ENCODE measurements around the gene SCT.
"Not testable (repeated sequence)": the region's sequence is repeated elsewhere in the genome, so short reads cannot be mapped to it uniquely, and the experiment has no call there.

The SCT gene

GRCh38 chr11:655036-655726 lies 28.2 kb upstream of the SCT start:
- in situ Hi-C loops (cut with HindIII; ENCODE audit: low sequenced_read_pairs): loop anchor here (25.0 kb wide), 1 partner anchor 107 kb away; no protein-coding TSS in a partner anchor
- DNase-seq (ENCODE audit: low read depth): no peak
- no peak overlapping the region for H3K4me3 ChIP-seq (ENCODE audit: low read depth, low read length)
- no peak for TF ChIP-seq CTCF (IDR thresholded peaks at IDR 0.05; ENCODE audit: low read depth, low read length, missing control alignments)

- in situ Hi-C loops (cut with HindIII; ENCODE audit: low sequenced_read_pairs): loop anchor here (25.0 kb wide), 1 partner anchor 108 kb away; no protein-coding TSS in a partner anchor
- not testable (repeated sequence) for DNase-seq (ENCODE audit: low read depth); H3K4me3 ChIP-seq (ENCODE audit: low read depth, low read length)
Observed at GRCh38 chr11:654444-654843, 27.5 kb upstream of the SCT start.

- in situ Hi-C loops (cut with HindIII; ENCODE audit: low sequenced_read_pairs): loop anchor here (25.0 kb wide), 1 partner anchor 108 kb away; no protein-coding TSS in a partner anchor
- no peak for TF ChIP-seq CTCF (IDR thresholded peaks at IDR 0.05; ENCODE audit: low read depth, low read length, missing control alignments)
- DNase-seq (ENCODE audit: low read depth): no peak
- no peak overlapping the region for H3K4me3 ChIP-seq (ENCODE audit: low read depth, low read length)
Observed at GRCh38 chr11:653837-654236, 26.9 kb upstream of the SCT start.

- in situ Hi-C loops (cut with HindIII; ENCODE audit: low sequenced_read_pairs): loop anchor here (25.0 kb wide), 1 partner anchor 109 kb away; no protein-coding TSS in a partner anchor
- H3K4me3 ChIP-seq (ENCODE audit: low read depth, low read length); DNase-seq (ENCODE audit: low read depth): not testable (repeated sequence)
Observed at GRCh38 chr11:653136-653535, 26.2 kb upstream of the SCT start.

GRCh38 chr11:650482-650881 lies 23.5 kb upstream of the SCT start:
- no peak overlapping the region for H3K4me3 ChIP-seq (ENCODE audit: low read depth, low read length)
- TF ChIP-seq CTCF (IDR thresholded peaks at IDR 0.05; ENCODE audit: low read depth, low read length, missing control alignments): no peak
- in situ Hi-C loops (cut with HindIII; ENCODE audit: low sequenced_read_pairs): loop anchor here (25.0 kb wide), 1 partner anchor 112 kb away; no protein-coding TSS in a partner anchor
- DNase-seq (ENCODE audit: low read depth): no peak

- H3K4me3 ChIP-seq (ENCODE audit: low read depth, low read length); in situ Hi-C loops (cut with HindIII; ENCODE audit: low sequenced_read_pairs); DNase-seq (ENCODE audit: low read depth): not testable (repeated sequence)
Observed at GRCh38 chr11:647672-648158, 20.7 kb upstream of the SCT start.

- no peak overlapping the region for H3K4me3 ChIP-seq (ENCODE audit: low read depth, low read length)
- in situ Hi-C loops (cut with HindIII; ENCODE audit: low sequenced_read_pairs): no loop called here
- TF ChIP-seq CTCF (IDR thresholded peaks at IDR 0.05; ENCODE audit: low read depth, low read length, missing control alignments): no peak
- DNase-seq (ENCODE audit: low read depth): no peak
Observed at GRCh38 chr11:646214-646613, 19.2 kb upstream of the SCT start.

GRCh38 chr11:645536-645935 lies 18.6 kb upstream of the SCT start:
- TF ChIP-seq CTCF (IDR thresholded peaks at IDR 0.05; ENCODE audit: low read depth, low read length, missing control alignments): no peak
- H3K4me3 ChIP-seq (ENCODE audit: low read depth, low read length): no peak overlapping the region
- DNase-seq (ENCODE audit: low read depth): no peak
- in situ Hi-C loops (cut with HindIII; ENCODE audit: low sequenced_read_pairs): no loop called here
